Mesothelial cell of epicardium (in vitro differentiated cells): ENCODE measurements around the gene AFF1. TPM values are rescaled to one million over a fixed set of nuclear protein-coding genes. Genes with fewer than 3 reads are reported as not detected.
"Not testable (repeated sequence)": the region's sequence is repeated elsewhere in the genome, so short reads cannot be mapped to it uniquely, and the experiment has no call there.

Source experiments
- DNase-seq, 2 experiments: peaks; one replicate each; pipeline ENCODE4 v3.0.0; 2021; ENCODE audit warnings: low spot score in 2 of 2; ENCODE audit not compliant: unreplicated experiment in 2 of 2
- H3K27ac Mint-ChIP-seq: 2 replicates; pipeline ENCODE4 v1.8.0; 2021; ENCODE audit warnings: mixed read lengths
- H3K27me3 Mint-ChIP-seq: 2 replicates; pipeline ENCODE4 v1.8.0; 2021; ENCODE audit warnings: low read depth, mixed read lengths
- H3K36me3 Mint-ChIP-seq: 2 replicates; pipeline ENCODE4 v1.8.0; 2021; ENCODE audit warnings: mixed read lengths
- H3K4me1 Mint-ChIP-seq: 2 replicates; pipeline ENCODE4 v1.8.0; 2021; ENCODE audit warnings: mixed read lengths
- H3K4me3 Mint-ChIP-seq: 2 replicates; pipeline ENCODE4 v1.8.0; 2021; ENCODE audit warnings: mild to moderate bottlenecking, moderate library complexity, mixed read lengths
- H3K9me3 Mint-ChIP-seq: 2 replicates; pipeline ENCODE4 v1.8.0; 2021; ENCODE audit warnings: mixed read lengths
- CTCF ChIP-seq: fragments of 200-600 bp; sonication (generic); IDR thresholded peaks from one replicate; pipeline ENCODE4 v1.5.0; 2021; ENCODE audit warnings: antibody characterized with exemption; ENCODE audit not compliant: unreplicated experiment
- total RNA-seq: library from RNA; stranded (reverse); gene quantifications from 3 replicates; pipeline ENCODE4 v1.2.1, GENCODE V29; 2021

Gene AFF1
- total RNA-seq, 1 donor from 2014 or later = 18.2 TPM

DNA sequence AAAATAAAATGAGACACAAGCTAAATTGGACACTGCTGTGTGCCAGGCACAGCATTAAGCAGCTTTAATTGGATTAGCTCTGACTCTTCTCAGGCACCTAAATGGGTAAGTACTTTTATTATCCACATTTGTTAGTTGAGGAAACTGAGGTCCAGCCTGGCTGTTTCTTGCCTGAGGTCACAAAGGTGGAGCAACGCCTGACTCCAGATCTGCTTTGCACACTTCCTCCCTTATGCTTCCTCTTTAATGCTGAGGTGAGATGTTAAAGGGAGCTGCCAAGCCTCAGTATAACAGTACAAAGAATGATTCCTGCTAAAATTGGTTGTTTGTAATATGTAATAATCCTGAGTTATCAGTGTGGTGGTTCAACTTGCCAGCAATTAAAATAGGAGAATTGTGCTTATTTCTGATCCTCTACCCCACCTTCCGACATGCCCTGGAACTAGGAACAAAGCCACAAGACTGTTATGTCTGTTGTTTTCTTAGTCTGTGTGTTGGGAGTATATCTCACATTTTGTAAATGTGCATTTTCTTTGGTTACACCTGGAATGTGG, 74.4 kb downstream of the AFF1 start:
- no peaks in the 10 kb centered on the region for H3K9me3 Mint-ChIP-seq
- TF ChIP-seq CTCF = no peak
- peaks cover 40% of the 10 kb centered on the region for H3K4me1 Mint-ChIP-seq
- H3K4me3 Mint-ChIP-seq = no peak overlapping the region
- DNase-seq = no peak
- no peaks in the 10 kb centered on the region for H3K36me3 Mint-ChIP-seq
- H3K27me3 Mint-ChIP-seq = peaks cover 5% of the 10 kb centered on the region
- no peak overlapping the region for H3K27ac Mint-ChIP-seq

- no peak overlapping the region for H3K4me3 Mint-ChIP-seq
- peaks cover 50% of the 10 kb centered on the region for H3K4me1 Mint-ChIP-seq
These were observed 75.4 kb downstream of the AFF1 start for GRCh38 chr4:87010192-87010591.

DNA sequence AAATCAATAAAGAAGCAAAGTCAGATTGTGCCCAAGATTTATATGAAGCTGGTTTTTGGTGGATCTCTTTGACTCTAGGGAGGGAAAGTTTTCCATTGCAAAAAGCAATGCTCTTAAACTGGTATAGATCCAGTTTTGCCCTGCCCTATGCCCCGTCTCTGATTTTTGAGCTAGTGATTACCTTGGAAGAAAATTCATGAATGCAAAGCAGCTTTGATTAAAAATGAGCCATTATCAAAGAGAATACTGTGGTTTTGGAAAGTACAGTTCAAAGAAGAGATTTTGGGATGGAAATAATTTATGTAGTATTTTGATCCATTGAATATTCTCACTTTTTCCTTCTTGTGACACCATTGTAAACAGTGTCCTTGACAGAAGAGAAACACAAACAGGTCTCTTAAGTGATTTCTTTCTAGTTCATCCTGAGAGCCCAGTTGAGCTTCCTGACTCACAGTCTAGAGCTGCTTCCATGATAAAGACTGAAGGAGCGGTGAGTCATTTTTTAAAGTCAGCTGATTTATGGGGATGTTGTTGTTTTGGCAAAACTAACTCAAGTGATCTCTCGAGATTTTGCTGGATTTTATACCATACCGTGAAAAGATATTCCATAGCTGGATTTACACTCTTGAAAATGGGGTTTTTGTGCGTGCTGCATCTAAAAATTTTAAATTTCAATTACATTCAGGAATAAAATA, 76.7 kb downstream of the AFF1 start:
- peaks cover 2% of the 10 kb centered on the region for H3K27me3 Mint-ChIP-seq
- no peak overlapping the region for H3K27ac Mint-ChIP-seq
- peaks cover 49% of the 10 kb centered on the region for H3K4me1 Mint-ChIP-seq
- no peaks in the 10 kb centered on the region for H3K9me3 Mint-ChIP-seq
- H3K36me3 Mint-ChIP-seq = no peaks in the 10 kb centered on the region
- no peak for DNase-seq
- TF ChIP-seq CTCF = no peak
- no peak overlapping the region for H3K4me3 Mint-ChIP-seq

More at GRCh38 chr4:87010192-87010591, 75.4 kb downstream of the AFF1 start:
- Mint-ChIP-seq H3K9me3 (no peaks in the 10 kb centered on the region), H3K27ac (no peak overlapping the region), H3K27me3 (peaks cover 2% of the 10 kb centered on the region), H3K36me3 (no peaks in the 10 kb centered on the region)
- DNase-seq = no peak
- no peak for TF ChIP-seq CTCF

DNA sequence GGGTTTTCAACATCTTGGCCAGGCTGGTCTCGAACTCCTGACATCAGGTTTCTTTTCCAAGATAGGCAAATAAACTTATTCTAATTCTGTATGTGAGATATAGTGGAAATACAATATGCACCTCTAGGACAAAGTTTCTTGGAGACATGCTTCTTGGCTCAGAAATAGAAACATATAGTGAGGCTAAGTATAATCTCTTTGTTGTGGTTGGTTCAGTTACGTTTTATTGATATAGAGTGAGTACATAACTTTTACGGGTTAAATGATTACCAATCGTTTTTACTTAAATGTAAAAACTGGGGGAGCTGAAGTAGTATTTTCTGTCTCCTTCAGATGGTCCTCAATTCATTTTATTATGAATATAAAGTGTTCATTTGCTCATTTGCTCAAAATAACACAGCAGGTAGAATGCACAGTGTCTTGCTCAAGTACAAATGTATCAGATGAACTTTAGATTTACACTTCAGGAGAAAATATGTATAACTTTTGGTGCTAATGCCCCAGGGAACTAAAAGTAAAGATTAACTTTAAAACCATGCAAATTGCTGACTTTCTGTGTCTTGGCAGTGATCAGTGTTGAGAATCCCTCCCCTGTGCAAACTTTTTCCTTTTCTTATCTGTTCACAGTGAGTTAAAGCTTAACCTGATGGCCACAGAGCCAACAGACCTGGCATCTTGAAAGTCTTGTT, 77.6 kb downstream of the AFF1 start:
- no peak overlapping the region for H3K4me3 Mint-ChIP-seq
- H3K27me3 Mint-ChIP-seq = peaks cover 2% of the 10 kb centered on the region
- H3K27ac Mint-ChIP-seq = no peak overlapping the region
- TF ChIP-seq CTCF = no peak
- DNase-seq = no peak
- no peaks in the 10 kb centered on the region for H3K9me3 Mint-ChIP-seq
- H3K36me3 Mint-ChIP-seq = no peaks in the 10 kb centered on the region
- H3K4me1 Mint-ChIP-seq = peaks cover 49% of the 10 kb centered on the region

DNA sequence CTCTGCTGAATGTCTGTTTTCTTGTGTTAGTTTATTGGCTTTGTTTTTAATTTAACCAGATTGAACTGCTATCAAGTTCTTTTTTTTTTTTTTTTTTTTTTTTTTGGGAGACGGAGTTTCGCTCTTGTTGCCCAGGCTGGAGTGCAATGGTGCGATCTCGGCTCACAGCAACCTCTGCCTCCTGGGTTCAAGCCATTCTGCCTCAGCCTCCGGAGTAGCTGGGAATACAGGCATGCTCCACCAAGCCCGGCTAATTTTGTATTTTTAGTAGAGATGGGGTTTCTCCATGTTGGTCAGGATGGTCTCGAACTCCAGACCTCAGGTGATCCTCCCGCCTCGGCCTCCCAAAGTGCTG, 78.1 kb downstream of the AFF1 start:
- not testable (repeated sequence) for H3K4me3 Mint-ChIP-seq, H3K27ac Mint-ChIP-seq, H3K36me3 Mint-ChIP-seq, DNase-seq, H3K27me3 Mint-ChIP-seq, H3K9me3 Mint-ChIP-seq
- H3K4me1 Mint-ChIP-seq = peaks cover 45% of the 10 kb centered on the region

DNA sequence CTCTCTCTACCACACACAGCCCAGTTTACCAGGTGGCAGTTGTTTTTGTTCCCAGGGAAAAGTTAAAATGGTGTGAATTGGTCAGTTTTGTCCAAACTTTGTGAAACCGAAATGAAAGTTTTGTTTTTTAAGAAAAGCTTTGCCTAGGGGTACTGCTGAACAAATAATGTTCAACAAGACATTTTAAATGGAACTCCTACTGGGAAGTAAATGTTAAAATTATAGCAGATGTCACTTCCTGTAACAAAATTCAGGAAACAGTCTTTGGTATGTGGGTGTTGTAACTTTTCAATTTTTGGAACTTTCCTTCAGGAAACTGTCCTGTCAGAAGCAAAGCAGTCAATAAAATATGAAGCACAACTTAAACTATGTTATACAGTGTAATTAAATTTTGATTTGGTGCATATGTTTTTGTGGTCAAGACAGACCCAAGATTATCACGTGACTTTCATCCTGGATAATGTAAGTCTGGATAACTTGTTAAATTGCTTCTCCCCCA, 79.5 kb downstream of the AFF1 start:
- Mint-ChIP-seq H3K27ac (peak overlapping the region; percentile 78), H3K4me1 (peaks cover 39% of the 10 kb centered on the region), H3K36me3 (no peaks in the 10 kb centered on the region), H3K4me3 (no peak overlapping the region), H3K27me3 (peaks cover 2% of the 10 kb centered on the region), H3K9me3 (no peaks in the 10 kb centered on the region)
- no peak for DNase-seq
- TF ChIP-seq CTCF = no peak
